T-helper 2 cell treated with Interferon-gamma antibody and Interleukin-4, amounts not matched to agents 100 ng/mL and 5 ng/mL, for 36 hours (primary cell): ENCODE data around the gene SGMS1. TPM values are rescaled to one million over a fixed set of nuclear protein-coding genes. Genes with fewer than 3 reads are reported as not detected.
"Not testable (repeated sequence)": the region's sequence is repeated elsewhere in the genome, so short reads cannot be mapped to it uniquely, and the experiment has no call there.

Source experiments
- intact Hi-C: fragments of 100-400 bp; cut with micrococcal nuclease; formaldehyde crosslinking; loops from one replicate; pipeline ENCODE4 v1.15.1; 2023
- total RNA-seq: library from RNA; stranded (reverse); gene quantifications from 2 replicates; pipeline ENCODE4 v1.2.3, GENCODE V29; 2022

Gene SGMS1
- total RNA-seq, 1 donor from 2014 or later, result 24.1 TPM

DNA sequence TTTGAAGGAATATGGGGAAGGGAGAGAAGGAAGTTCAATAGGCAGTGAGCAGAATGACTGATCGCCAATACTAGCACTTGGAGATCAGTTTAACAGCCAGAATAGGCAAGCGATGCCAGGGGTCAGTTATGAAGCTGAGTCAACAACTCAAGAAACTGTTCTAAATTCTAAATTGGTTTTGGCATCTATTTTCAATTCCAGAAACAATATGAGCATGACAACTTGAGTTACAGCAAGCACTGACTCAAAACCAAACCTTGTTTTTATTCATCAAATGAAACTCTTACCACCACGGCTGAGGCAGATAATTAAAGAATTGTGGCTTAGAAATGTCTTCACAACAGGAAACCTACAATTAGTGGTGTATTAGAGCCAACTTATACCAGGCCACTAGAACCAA is 192.0 kb downstream of the SGMS1 start:
- intact Hi-C loops, result loop anchor here (1.0 to 5.0 kb wide), 6 partner anchors 10 to 206 kb away; partner anchors contain the start of gene SGMS1

DNA sequence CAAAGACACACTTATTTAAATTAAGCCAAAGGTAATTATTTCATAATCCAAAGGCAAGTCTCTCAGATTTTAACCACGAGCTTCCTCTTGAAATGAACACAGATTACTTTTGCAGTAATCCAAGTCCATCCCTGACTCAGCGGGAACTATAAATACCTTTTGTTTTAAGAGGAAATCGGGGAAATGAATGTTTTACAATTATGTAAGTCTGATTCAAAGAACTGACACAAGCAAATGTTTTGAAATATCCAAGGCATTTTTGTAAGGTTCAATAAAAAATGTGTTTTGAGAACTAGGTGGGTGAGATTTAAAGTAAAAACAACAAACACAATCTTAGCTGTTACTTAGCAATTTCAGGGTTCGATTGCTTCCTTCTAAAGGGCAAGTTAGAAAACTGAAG is 192.6 kb downstream of the SGMS1 start:
- intact Hi-C loops, result loop anchor here (1.0 to 5.0 kb wide), 4 partner anchors 10 to 206 kb away; partner anchors contain the start of gene SGMS1

DNA sequence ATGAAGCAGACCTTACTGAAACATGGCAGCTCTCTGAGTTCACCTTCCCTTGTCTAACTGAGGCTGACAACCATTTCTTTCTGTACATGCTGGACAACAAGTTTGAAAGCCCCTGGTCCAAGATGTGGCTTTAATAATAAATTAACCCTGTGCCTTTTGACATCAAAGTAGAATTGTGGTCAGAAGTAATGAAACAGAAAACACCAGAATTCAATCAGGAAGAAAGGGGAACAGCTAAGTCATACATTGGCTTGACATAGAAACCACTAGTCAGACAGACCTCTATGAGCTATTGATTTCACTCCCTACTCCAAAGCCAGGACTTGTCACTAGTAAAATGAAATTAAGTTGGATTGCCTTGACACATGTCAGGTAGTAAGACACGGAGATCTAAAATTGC is 197.3 kb downstream of the SGMS1 start:
- intact Hi-C loops, result no loop called here

DNA sequence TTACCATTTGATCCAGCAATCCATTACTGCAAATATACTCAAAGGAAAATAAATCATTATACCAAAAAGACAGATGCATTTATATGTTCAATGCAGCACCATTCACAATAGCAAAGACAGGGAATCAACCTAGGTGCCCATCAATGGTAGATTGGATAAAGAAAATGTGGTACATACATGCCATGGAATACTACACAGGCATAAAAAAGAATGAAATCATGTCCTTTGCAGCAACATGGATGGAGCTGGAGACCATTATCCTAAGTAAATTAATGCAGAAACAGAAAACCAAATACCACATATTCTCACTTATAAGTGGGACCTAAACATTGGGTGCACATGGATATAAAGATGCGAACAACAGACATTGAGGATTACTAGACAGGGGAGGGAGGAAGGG is 198.5 kb downstream of the SGMS1 start:
- intact Hi-C loops, result not testable (repeated sequence)

DNA sequence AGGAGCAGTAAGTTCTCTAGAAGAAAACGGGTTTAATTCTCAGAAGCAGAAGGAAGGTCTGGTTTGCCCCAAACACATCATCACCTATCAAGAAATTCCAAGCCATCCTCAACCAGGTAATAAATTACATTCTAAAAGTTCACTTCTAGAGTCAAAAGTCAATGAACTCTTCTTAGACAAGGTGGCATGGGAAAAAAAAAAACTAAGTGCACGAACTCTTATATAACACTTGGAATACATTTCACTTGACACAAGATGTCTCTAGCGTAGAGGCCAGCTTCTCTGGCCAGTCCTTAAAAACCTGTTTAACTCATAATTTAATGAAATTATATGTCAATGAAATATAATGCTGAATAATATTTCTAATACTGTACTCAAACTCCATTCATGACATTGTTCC is 200.3 kb downstream of the SGMS1 start:
- intact Hi-C loops, result no loop called here

DNA sequence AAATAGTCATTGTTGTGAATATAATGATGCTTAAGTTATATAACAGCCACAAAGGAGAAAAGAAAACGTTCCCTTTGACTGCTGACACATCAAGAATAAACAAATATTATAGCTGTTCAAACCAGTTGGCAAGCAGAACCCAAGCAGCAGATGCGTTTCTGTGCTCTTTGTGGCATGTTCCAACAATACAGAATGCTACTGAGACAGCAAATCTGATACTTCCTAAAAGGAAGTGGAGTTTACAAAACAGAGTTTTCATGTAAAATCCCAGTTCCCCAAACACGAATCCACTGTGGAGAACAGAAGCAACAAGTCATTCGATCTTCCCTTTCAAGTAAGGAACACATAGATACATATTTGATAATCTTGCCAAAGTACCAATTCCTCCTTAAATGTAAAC is 201.5 kb downstream of the SGMS1 start:
- intact Hi-C loops, result no loop called here

DNA sequence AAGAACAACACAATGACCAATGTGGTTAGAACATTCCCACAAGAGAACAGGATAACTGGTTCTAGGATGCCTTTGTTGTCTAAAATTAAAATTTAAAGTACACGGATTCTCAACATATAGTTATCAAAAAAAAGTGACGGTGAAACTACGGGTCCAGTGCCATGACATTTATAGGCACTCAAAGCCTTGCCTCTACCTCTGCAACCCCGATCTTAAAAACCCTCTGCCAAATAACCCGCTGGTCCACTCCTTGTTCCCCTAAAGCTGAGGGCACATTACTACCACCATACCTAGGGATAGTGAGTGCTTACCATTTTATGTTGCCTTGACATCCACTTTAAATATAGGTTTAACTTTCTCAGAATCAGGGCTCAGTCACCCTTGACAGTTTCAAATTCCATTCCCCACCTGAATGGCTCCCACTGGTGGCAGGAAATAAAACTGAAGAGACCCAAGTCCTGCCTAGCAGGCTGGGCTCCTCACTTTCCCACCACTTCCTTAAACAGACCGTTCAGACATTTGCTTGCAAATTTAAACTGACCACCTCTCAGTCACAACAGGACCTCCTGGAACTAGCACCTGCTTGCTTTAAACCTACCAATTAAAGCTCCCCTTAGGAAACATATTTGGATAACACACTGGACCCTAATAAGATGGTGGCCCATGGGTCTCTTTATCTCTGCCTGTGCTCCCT is 202.6 kb downstream of the SGMS1 start:
- intact Hi-C loops, result loop anchor here (1.0 to 2.0 kb wide), 2 partner anchors 10 to 96 kb away; no protein-coding TSS in a partner anchor

DNA sequence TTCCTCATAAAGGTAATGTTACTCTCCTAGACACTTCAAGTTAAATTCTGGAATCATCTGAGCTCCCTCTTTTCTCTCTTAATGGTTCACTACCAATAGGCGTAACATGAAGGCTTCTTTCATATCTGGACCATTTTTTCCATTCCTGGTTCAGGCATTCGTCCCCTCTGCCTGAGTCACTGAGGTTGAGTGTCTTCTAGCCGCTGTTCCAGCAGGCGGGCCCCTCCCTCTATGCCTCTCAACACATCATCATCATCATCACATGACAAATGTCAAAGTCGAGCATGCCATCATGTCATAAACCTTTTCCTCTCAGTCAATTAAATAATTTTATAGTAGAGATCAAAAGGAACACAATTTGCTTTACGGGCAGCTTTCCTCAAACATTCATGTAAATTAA is 203.6 kb downstream of the SGMS1 start:
- intact Hi-C loops, result loop anchor here (1.0 to 2.0 kb wide), 2 partner anchors 53 to 95 kb away; no protein-coding TSS in a partner anchor

DNA sequence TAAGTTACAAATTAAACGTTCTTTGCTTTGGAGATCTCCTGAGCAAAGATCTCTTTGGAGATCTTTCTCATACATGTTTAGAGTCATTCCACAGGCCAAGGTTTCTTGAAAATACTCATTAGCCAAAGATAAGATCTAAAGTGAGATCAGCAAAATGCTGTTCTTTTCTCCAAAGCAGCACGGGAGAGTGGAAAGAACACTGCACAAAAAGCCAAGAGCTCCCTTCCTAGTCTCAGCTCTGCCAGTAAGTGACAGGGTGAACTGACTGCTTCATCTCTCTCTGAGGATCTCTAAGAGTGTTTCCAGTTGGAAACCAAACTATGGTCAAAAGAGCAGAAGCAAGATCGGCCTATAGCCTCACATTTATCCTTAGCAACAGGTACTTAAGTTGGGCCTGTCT is 204.0 kb downstream of the SGMS1 start:
- intact Hi-C loops, result loop anchor here (1.0 to 2.0 kb wide), 3 partner anchors 52 to 95 kb away; no protein-coding TSS in a partner anchor

DNA sequence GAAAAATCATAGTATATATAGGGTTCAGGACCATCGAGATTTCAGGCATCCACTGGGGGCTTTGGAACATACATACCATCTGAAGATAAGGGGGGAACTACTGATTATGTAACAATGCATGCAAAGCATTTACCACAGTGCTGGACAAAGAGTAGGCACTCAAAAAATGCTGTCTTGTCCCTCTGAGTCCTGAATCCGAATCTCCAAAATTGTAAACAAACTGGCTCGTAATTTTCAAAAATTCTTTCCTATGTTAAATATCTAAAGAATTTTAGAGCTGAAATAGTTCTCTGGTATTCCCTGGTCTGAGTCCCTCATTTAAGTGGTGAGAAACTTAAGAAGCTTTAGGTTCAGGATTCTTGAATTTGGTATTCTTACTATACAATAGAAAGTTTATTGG is 204.7 kb downstream of the SGMS1 start:
- intact Hi-C loops, result loop anchor here (2.0 kb wide), 1 partner anchor 94 kb away; no protein-coding TSS in a partner anchor

DNA sequence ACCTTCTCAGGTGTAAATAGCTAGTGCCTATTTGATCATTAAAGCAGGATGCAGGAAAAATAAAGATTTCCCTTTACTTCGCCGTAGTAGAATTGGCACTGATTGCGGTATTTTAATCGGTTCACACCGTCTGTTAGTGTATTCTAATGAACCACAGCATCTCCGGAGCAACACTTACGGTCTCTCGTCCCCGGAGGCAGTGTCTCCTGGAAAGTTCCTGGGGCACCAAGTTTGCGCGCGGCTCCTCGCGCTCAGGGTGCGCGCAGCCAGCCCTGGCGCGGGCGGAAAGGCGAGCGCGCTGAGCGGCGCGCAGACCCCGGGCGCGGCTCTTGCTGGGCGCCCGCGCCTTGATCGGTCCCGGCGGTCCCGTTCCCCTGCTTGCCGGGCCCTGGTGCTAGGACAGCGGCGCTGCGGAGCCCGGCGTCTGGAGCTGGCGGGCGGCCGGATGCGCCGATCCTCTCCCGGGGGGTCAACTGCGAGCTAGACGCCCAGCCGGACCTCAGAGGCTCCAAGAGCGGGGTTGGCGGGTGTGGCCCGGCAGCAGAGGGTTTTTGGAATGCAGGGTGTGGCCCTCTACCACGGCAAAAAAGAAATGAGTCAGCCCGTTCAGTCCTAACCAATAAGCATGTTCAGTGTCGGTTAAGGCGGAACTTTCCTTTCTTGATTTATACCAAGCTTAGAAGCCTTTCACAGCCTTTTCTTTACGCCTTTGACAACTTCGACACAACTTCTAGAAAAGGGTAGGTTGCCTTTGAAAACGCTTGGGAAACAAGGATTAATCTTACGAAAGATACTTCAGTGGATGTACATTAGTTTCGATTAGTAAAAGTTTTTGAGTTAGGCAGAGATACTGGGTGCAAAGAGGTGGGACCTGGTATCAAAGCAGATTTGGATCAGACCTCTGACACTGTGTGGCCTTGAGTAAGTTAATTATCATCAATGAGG is 205.6 kb downstream of the SGMS1 start:
- intact Hi-C loops, result loop anchor here (1.0 to 2.0 kb wide), 3 partner anchors 21 to 206 kb away; no protein-coding TSS in a partner anchor

DNA sequence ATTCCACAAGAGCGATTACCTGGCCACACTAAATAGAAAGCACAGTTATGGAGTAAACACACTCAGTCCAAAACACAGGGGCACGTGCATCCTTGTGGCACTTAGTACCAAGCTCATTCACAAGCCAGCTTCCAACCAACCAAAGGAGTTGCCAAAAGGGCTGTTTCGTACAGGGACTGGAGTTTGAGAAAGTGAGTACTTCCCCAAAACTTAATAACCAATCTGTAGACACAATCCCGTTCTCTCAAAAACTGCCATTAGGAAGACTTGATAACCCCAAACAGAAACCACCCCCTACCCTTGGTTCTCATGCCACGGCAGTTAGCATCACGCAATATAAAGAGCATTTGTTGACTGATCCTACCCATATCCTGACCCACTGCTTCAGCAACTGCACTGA is 206.3 kb downstream of the SGMS1 start:
- intact Hi-C loops, result no loop called here

DNA sequence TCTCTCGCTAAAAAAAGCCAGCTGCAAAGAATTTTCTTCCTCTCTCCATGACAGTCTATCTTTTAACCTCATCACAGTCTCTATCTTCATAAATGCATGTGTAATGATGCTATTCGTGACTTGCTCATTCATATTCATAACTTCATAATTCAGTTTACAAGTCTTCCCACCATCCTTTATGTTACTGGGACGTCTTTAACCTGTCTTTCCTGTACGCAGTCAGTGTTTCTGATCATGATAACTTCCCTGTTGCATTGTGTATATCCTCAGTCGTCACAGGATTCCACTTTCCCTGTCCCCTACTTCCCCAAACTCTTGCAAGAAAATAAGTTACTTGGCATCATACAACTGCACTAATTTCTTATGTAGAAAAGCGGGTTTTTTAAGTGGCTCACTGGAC is 206.9 kb downstream of the SGMS1 start:
- intact Hi-C loops, result no loop called here

DNA sequence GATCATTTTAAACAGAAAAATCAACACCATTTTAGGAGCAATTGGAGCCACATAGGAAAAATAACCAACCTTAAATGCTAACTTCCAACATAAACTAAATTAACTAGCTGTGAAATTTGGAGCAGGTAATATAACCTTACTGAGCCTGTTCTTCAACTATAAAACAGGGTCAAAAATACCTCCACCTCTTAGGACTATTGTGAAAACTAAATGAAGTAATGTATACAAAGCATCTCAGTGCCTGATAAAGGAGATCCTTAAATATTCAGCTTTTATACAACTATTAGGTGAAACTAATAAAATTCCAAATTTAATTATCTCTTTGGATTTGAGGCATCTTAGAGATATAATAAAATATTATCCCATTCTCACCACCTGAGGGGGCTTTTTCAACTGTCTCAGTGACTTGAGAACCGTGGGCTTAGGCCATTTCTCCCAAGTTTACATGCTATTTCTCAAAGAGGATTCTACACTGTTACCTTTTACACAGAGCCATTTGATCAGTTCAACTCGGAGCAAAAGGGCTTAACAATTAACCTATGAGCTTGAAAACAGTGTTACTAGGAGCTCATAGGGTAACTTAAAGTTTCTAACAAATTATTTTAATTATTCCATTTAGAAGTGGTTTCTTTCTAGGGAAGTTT is 207.5 kb downstream of the SGMS1 start:
- intact Hi-C loops, result no loop called here

DNA sequence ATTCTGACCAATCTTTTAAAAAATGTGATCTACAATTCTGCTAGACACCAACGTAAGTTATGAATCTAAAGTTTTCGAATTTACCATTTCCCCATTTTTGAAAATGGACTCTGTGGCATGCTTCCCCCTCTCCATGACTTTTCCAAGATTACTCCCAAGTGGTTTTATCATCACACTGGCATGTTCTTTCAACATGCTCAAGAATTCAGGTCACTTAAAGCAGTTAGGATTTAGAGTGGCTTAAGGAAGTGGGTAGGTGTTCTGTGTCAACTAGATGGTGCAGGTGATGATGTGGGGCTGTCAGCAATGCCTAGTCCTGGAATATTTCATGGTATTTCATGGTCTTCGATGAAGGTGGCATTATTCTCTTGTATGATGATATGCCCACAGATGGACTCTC is 208.5 kb downstream of the SGMS1 start:
- intact Hi-C loops, result no loop called here

DNA sequence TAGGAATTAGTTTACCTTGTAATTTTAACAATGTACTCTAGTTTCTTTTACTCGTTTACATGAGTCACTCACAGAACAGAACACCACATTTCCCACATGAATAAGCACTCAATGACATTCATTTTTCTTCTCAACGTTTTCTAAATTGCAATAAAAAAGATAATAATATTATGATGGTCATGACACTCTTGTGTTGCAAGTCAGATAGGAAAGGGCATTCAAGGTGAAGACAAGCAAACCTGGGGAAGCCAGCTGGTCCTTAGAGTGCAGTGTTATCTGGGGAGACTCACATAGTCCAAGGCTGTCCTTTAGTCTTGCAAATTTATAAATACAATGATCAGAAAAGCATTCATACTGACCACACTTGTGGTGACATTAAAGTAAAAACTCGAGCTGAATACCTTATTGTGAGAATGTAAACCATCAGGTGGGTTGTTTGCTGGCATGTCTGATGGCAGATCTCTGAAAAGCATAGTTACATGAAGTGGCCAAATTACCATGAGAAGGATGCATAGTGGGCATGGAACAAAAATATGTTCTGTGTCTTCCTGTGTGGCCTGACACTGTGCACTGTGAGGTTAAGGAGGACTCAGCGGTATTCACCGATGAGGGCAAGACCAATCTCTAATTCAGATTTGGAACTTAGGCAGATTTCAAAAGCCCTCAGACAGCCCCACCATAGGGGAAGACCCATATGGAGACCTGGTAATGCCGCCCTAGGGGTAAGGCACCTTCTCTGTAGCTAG is 213.5 kb downstream of the SGMS1 start:
- intact Hi-C loops, result no loop called here

DNA sequence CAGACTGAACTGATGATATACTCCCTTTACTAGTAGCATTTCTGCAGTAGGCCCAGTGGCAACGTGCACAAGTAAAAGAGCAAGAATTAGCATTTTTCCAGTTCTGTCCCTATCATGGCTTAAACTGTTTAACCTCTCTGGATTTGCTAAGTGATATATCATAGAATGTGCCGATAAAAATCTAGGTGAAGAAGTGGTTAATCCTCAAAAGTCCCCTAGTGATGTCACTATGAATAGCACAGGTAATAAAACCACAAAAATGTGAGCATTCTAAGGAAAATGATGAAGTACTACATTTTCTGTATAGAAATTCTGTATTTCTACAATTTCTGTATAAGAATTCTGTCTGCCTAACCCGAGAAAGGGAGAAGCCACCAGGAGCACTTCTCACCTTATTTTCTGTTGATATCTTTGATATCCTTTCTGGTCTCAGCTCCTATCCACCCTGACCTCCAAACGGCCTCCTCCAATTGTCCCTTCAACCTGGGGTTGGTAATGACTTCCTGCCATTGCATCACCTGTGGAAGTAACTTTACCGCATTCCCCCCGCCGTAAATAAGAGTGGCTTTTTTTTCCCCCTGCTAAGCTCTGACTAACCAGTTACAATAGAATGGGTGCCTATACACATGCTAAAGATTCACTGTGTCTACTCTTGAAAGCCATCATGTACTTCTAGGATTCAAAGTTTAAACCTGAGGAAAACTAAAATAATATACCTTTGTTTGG is 216.5 kb downstream of the SGMS1 start:
- intact Hi-C loops, result no loop called here

DNA sequence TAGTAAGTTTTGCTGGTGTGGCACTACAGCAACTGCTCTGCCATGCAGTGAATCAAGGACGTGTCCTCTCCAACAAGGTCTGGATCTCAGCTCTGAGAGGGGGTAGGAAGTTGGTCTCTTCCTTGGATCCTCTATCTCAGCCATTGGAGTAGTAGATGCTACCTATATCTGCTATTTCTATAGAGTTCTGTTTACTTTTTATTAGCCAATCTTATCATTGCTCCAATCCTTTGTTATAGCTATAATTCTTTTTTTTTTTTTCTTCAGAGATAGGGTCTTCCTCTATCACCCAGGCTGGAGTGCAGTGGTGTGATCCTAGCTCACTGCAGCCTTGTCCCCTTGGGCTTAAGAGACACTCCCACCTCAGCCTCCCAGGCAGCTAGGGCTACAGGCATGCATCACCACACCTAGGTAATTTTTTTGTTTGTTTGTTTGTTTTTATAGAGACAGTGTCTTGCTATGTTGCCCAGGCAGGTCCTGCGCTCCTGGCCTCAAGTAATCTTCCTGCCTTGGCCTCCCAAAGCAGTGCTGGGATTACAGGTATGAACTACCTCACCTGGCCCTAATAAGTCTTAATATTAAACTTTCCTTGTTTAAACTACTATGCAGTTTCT is 217.2 kb downstream of the SGMS1 start:
- intact Hi-C loops, result no loop called here

DNA sequence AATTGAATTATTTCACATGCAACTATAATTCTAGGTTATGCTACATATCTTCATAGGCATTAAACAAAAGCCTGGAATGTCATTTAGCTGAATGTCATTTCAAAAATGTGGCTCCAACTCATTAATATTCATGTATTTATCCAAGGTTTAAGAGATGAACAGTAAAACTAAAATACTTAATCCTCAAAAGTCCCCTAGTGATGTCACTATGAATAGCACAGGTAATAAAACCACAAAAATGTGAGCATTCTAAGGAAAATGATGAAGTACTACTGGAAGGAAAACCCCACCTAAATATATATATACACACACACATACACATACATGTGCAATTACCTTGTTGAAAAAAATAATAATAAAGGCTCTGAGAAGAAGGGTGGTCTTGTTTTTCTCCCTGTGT is 218.0 kb downstream of the SGMS1 start:
- intact Hi-C loops, result no loop called here
